Activated CD4-positive, alpha-beta T cell treated with anti-CD3 and anti-CD28 coated beads for 1 hour (primary cell): ENCODE measurements around the gene KRT3.

Source experiments
- DNase-seq: peaks from one replicate; pipeline ENCODE4 v3.0.0-alpha.2; 2020

The KRT3 gene

DNA sequence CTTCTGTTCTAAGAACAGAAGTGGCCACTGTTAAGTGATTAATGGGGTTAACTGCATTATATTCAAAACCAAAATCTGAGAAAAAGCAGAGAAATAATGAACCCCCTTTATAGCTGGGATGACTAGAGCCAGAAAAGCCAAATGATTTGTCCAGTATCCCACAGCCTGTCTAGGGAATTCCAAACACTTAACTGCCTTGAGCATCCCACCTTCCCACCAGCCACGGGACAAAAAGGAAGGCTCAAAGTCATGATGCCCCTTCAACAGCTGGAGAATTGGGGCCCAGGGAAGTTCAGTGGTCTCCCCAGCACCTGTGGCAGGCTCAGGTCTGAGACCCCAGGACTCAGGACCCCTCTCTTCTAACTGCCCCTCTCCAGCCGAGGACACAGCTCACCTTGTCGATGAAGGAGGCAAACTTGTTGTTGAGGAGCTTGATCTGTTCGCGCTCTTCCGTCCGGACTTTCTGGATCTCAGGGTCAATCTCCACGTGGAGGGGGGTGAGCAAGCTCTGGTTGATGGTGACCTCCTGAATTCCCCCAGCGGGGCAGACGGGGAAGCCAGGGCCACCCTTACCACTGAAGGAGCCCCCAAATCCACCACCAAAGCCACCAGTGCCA is 17.4 kb upstream of the KRT3 start:
- no peak for DNase-seq

GRCh38 chr12:52812749-52813148 is 16.8 kb upstream of the KRT3 start:
- DNase-seq: no peak

- DNase-seq: no peak
These were observed 16.1 kb upstream of the KRT3 start for GRCh38 chr12:52812073-52812400.

- no peak for DNase-seq
These were observed 15.5 kb upstream of the KRT3 start for GRCh38 chr12:52811191-52812072.

DNA sequence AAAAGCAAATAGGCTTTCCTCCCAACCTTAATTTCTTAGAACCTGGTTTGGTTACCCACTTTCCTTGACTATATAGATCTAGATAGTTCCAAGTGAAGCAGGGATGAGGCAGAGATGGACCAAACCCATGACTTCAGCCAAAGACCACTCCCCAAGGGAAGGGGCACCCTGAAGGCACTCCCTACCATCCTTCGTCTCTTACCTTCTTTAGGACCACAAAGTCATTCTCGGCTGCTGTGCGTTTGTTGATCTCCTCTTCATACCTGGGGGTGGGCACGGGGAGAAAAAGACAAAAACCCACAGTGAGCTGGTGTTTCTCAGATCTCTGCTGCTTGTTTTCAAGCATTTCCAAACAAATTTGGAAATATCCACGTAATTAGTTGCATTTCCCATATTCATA is 14.6 kb upstream of the KRT3 start:
- DNase-seq: no peak

GRCh38 chr12:52809166-52809565 is 13.2 kb upstream of the KRT3 start:
- DNase-seq: no peak

DNA sequence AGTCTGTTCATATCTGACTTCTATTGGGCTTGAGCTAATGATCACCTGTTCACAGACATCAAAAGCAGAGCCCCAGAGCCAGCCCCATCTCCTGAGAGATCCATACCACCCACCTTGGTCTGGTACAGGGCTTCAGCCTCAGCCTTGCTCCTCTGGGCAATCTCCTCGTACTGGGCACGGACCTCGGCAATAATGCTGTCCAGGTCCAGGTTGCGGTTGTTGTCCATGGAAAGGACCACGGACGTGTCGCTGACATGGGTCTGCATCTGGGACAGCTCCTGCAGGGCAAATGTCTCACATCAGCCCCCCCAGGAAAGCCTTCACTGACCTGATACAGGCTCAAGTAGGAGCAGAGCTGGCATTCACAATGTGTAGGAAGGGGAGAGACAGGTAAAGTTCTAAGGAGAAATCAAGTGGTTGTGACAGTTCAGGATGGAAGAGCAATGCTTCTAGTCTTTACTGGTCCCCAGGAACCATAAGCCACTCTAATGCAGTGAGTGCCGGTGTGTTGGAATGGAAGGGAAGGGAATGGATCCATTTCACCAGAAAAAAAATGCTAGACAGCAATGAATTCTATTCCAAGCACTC is 12.8 kb upstream of the KRT3 start:
- no peak for DNase-seq

DNA sequence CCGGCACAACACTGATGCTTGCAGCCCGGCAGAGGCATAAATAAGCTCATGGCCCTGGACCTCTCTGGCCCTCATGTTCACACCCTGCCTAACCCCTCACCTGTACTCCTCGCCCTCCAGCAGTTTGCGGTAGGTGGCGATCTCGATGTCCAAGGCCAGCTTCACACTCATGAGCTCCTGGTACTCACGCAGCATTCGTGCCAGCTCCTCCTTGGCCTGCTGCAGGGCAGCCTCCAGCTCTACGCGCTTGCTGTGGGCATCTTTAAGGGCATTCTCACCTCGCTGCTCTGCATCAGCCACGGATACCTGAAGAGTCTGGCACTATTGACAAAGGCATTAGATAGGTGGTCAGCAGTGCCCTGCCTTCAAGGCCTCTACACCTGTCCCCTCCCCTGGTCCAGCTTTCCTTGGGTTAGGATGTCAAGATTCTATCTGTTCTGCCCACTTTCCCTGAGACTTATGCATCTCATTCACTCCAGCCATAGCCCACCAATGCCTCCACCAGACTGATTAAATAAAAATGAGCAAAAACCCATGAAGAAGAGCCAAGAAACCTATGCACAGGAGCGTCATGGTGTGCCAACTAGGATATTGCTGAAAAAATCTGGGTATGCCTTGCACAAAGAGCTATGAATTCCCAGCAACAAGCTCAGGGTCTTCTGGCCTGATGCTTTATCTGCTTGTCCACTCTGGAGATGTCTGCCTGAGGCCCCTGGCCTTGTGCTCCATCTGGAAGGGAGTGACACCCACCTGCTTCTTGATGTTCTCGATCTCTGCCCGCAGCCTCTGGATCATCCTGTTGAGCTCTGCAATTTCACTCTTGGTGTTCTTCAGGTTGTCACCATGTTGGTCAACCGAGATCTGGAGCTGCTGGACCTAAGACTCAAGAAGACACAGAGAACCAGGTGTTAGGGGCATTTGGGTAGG is 11.9 kb upstream of the KRT3 start:
- no peak for DNase-seq

DNA sequence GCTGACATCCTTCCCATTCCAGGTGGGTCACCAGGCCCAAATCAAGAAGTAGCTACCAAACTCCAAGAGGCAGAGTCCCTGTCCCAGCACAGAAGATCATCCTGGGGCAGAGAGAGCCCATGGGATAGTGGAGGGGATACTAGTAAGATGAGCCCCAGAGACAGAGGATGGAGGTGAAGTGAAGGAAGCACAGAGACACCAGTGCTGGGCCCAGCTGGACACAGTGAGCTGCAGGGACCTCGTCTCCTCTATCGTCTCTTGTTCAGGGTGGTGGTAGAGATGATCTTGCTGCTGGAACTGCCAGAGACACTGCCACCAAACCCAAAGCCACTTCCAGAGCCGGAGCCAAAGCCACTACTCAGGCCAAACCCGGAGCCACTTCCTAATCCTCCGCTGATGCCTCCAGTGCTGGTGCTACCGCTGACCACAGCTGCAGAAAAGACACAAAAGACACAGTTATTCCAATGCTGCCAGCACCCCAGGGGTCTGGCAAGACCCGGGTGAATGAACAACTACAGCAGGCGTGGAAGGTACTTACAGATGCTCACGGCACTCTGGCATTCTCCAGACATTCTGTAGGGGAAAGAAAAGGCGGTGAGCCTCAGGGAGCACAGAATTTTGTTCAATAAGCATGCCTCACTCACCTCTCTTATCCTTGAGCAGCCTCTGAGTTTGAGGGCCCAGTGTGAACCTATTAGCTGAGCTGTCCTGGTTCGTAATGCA is 11.1 kb upstream of the KRT3 start:
- no peak for DNase-seq

DNA sequence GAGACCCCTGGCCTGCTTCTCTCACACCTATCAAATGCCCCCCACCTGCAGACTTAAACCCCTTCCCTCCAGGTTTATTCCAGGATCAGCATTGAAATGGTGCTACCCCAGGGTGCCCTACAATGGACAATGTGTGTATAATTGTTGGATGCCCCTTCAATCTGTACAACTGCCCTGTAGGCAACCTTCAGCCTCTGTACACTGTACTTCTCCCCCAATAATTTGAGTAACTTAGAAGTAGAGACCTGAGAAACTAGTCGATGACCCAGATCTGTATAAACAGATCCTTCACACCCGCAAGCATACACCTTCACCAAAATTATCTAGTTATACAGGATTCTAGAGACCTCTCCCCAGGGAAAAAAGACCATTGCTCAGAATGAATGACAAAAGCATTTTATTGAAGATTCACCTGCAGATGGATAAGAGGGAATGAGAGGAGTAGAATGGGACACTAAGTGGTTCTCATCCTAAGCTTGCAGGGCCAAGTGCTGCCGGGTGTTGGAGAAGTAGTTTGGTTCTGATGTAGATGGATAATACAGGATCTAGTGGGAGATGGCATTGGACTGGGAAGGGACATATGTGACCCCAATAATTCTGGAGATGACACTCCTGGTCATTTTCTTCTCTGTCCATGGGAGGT is 10.4 kb upstream of the KRT3 start:
- DNase-seq: no peak

GRCh38 chr12:52805739-52806138 is 9.8 kb upstream of the KRT3 start:
- DNase-seq: no peak

GRCh38 chr12:52805000-52805399 is 9.1 kb upstream of the KRT3 start:
- DNase-seq: no peak

GRCh38 chr12:52802442-52802841 is 6.5 kb upstream of the KRT3 start:
- no peak for DNase-seq

DNA sequence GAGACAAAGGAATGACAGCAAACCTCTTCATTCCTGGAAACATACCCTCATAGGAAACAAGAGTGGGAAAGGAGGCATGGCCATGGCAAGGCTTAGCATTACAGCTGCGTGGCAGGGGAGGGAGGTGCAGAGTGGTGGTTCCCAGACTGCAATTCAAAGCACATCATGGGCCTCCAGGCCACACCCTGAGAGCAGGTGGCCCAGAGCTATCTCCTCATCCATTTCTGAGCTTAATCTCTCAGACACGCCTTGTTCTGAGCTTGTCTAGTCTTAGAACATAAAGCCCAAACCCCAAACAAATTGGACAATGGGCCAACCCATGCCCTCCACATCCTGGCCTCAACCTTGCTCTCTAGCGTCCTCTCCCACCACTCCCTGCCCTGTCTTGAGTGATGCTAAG is 5.9 kb upstream of the KRT3 start:
- no peak for DNase-seq

GRCh38 chr12:52800259-52800917 is 4.5 kb upstream of the KRT3 start:
- no peak for DNase-seq

- DNase-seq: no peak
These were observed 3.7 kb upstream of the KRT3 start for GRCh38 chr12:52799505-52800211.

- DNase-seq: no peak
These were observed 3.0 kb upstream of the KRT3 start for GRCh38 chr12:52798671-52799504.

- no peak for DNase-seq
These were observed 2.2 kb upstream of the KRT3 start for GRCh38 chr12:52798003-52798670.

GRCh38 chr12:52797529-52797894 is 1.6 kb upstream of the KRT3 start:
- DNase-seq: no peak
